ENCODE measurements around the gene NCKAP5.

DNA sequence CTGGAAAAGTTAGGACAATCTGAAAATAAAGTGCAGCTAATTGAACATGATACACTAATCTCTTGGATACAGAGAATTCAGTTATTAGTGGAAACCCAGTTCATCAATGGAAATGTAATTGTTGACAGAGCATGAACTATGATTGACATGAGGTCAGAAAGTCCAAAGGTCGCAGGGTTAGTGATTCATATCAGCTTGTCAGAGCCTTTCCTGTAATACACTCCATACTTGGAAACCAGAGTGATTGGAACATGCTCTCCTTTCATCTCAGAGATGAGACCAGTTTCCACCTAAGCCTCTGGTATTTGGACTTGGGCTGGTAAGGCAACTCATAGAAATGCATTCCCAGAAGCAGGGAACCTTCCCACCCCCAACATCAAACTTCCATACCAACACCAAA lies 8.5 kb upstream of the NCKAP5 start:
- TF ChIP-seq, protein P1, sequence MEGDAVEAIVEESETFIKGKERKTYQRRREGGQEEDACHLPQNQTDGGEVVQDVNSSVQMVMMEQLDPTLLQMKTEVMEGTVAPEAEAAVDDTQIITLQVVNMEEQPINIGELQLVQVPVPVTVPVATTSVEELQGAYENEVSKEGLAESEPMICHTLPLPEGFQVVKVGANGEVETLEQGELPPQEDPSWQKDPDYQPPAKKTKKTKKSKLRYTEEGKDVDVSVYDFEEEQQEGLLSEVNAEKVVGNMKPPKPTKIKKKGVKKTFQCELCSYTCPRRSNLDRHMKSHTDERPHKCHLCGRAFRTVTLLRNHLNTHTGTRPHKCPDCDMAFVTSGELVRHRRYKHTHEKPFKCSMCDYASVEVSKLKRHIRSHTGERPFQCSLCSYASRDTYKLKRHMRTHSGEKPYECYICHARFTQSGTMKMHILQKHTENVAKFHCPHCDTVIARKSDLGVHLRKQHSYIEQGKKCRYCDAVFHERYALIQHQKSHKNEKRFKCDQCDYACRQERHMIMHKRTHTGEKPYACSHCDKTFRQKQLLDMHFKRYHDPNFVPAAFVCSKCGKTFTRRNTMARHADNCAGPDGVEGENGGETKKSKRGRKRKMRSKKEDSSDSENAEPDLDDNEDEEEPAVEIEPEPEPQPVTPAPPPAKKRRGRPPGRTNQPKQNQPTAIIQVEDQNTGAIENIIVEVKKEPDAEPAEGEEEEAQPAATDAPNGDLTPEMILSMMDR (IDR thresholded peaks at IDR 0.05; ENCODE audit: borderline replicate concordance, extremely low read depth, low read length, poor library complexity, severe bottlenecking) = no peak
- no peak for TF ChIP-seq EZH2 (IDR thresholded peaks at IDR 0.05; ENCODE audit: borderline replicate concordance, low read depth, low read length, severe bottlenecking)

All from DND-41 (cell line).